Tracheal epithelial cell (primary cell): ENCODE results near the gene OR5M11. TPM values are rescaled to one million over a fixed set of nuclear protein-coding genes. Genes with fewer than 3 reads are reported as not detected.

Experiments used
- total RNA-seq: library from RNA; depleted of rRNA; stranded (reverse); fragments of >200 nt; gene quantifications from 2 replicates; pipeline ENCODE4 v1.2.1, GENCODE V29; 2014

The OR5M11 gene
- total RNA-seq: not detected in 2 replicates

DNA sequence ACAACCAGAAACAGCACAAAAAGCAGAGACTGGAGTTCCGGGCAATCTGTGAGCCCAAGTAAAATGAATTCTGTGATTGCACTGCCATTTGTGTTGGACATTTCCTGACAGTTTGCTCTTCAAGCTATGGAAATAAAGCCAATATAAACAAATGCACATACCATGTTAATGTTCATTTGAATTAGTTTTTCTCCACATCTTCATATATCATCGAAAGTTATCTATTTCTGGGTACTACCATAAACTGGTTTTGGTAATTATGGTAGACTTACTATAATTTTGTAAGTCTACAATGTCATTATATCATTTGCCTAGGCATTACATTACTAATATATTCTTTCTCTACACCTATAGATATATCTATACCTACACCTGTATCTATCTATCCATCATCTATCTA, at the start of gene OR5M11:
Gene OR5M11, minus strand, starts transcription at position 101 of the 400 bp plus-strand sequence. Its CDS starts 0 bp downstream, at position 101.

DNA sequence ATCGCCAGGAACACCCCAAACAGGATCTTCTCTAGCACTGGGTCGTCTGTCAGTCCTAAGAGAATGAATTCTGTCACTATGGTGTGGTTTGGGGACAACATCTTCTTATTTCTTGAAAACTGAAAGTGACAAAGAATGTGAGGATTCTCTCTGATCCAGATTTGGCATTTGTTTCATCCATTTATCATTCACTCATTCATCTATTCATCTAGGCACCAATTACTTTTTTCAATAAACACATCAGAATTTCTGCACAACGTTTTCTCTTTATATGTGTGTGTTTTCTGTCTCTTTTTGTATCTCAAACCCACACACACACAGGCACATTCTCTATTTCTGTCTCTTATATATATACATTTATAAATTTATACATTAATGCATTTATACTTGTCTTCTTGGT, 34.6 kb upstream of the OR5M11 start, which contains the start of gene OR5M10:
Gene OR5M10, minus strand, starts transcription at position 101 of the 400 bp plus-strand sequence. Its CDS starts 0 bp downstream, at position 101.

Other genes with a start within 250 kb of the OR5M11 start
- gene OR8K3, start 228.1 kb downstream of the OR5M11 start, total RNA-seq: not detected in 2 replicates
- gene OR8K1, start 197.2 kb downstream of the OR5M11 start, total RNA-seq: not detected in 2 replicates
- gene OR8J1, start 189.0 kb downstream of the OR5M11 start, total RNA-seq: not detected in 2 replicates
- not detected in 2 replicates for gene OR8U1, start 167.6 kb downstream of the OR5M11 start, total RNA-seq
- gene OR5AL1, start 130.6 kb downstream of the OR5M11 start, total RNA-seq: not detected in 2 replicates
- not detected in 2 replicates for gene OR5M3, start 69.9 kb downstream of the OR5M11 start, total RNA-seq
- gene OR5M8, start 51.9 kb downstream of the OR5M11 start, total RNA-seq: not detected in 2 replicates
- not detected in 2 replicates for gene OR5M10, start 34.5 kb upstream of the OR5M11 start, total RNA-seq
- not detected in 2 replicates for gene OR5M1, start 71.6 kb upstream of the OR5M11 start, total RNA-seq
- gene OR5AP2, start 99.2 kb upstream of the OR5M11 start, total RNA-seq: not detected in 2 replicates
- not detected in 2 replicates for gene OR5AR1, start 120.4 kb upstream of the OR5M11 start, total RNA-seq
- gene OR9G1, start 155.8 kb upstream of the OR5M11 start, total RNA-seq: under 0.01 TPM in 1 of 2 replicates, not detected in the other
- under 0.01 TPM in 1 of 2 replicates, not detected in the other for gene OR9G4, start 205.4 kb upstream of the OR5M11 start, total RNA-seq